K562 (cell line): ENCODE data around the gene ZKSCAN4. TPM values are rescaled to one million over a fixed set of nuclear protein-coding genes. Genes with fewer than 3 reads are reported as not detected.

Source experiments
- ARID2 ChIP-seq: fragments of 450-650 bp; IDR thresholded peaks from 2 replicates; pipeline ENCODE4 v1.6.1; 2017; ENCODE audit warnings: antibody characterized with exemption, mild to moderate bottlenecking
- ATF1 ChIP-seq, 2 experiments: fragments of 450-650 bp in 1 of 2; IDR thresholded peaks; 2 replicates each; pipeline ENCODE4 v1.6.1; 2016; ENCODE audit warnings: missing compliant biosample characterization in 1 of 2, missing genetic modification characterization in 1 of 2
- CBX1 ChIP-seq: sonication (generic); IDR thresholded peaks from 2 replicates; pipeline ENCODE4 v1.6.1; 2016; ENCODE audit warnings: antibody characterized with exemption, low read depth, mild to moderate bottlenecking
- FOS ChIP-seq: IDR thresholded peaks from 3 replicates; pipeline ENCODE4 v1.6.1; 2011; ENCODE audit not compliant: insufficient read length; ENCODE audit errors: extremely low read depth
- FOXP1 ChIP-seq: sonication (generic); formaldehyde crosslinking; IDR thresholded peaks from 2 replicates; pipeline ENCODE4 v1.8.0; 2022; ENCODE audit warnings: mild to moderate bottlenecking, missing genetic modification reagents
- GATAD2B ChIP-seq: fragments of 450-650 bp; IDR thresholded peaks from 2 replicates; pipeline ENCODE4 v1.6.1; 2017; ENCODE audit warnings: mild to moderate bottlenecking, borderline replicate concordance
- HMG20A ChIP-seq: fragments of 450-650 bp; formaldehyde crosslinking; conservative IDR thresholded peaks from 2 replicates; pipeline ENCODE4 v1.4.0; 2020; ENCODE audit warnings: mild to moderate bottlenecking, mixed read lengths
- HOXB6 ChIP-seq: fragments of 250-450 bp; sonication (Bioruptor Pico); IDR thresholded peaks from 2 replicates; pipeline ENCODE4 v1.5.1; 2022; ENCODE audit warnings: mild to moderate bottlenecking, borderline replicate concordance
- MAFK ChIP-seq: IDR thresholded peaks from 2 replicates; pipeline ENCODE4 v1.6.1; 2011; ENCODE audit warnings: low read length, improper control_type of control experiment
- NCOA2 ChIP-seq, 2 experiments: fragments of 450-650 bp; IDR thresholded peaks; 2 replicates each; pipeline ENCODE4 v1.6.1; 2018; ENCODE audit warnings: mild to moderate bottlenecking in 2 of 2, moderate library complexity in 1 of 2; ENCODE audit not compliant: partially characterized antibody in 2 of 2
- NFIX ChIP-seq: fragments of 250-450 bp; sonication (Bioruptor Pico); IDR thresholded peaks from 2 replicates; pipeline ENCODE4 v1.4.0; 2020; ENCODE audit warnings: low read depth, mild to moderate bottlenecking, moderate library complexity
- NR1H2 ChIP-seq: sonication (generic); formaldehyde crosslinking; IDR thresholded peaks from 2 replicates; pipeline ENCODE4 v1.4.0; 2020; ENCODE audit warnings: mild to moderate bottlenecking, missing genetic modification reagents
- POLR2A ChIP-seq: fragments of 450-650 bp; conservative IDR thresholded peaks from 2 replicates; pipeline ENCODE4 v1.6.1; 2016
- SNAPC5 ChIP-seq: fragments of 250-450 bp; sonication (Bioruptor Pico); IDR thresholded peaks from 2 replicates; pipeline ENCODE4 v1.8.0; 2021; ENCODE audit warnings: moderate library complexity, mild to moderate bottlenecking, inconsistent platforms
- SRSF3 ChIP-seq: fragments of 200-400 bp; formaldehyde crosslinking; IDR thresholded peaks from 2 replicates; pipeline ENCODE4 v1.6.1; 2016; ENCODE audit warnings: mild to moderate bottlenecking, low read length, moderate library complexity; ENCODE audit not compliant: insufficient read depth
- STAG1 ChIP-seq: sonication (generic); formaldehyde crosslinking; IDR thresholded peaks from 2 replicates; pipeline ENCODE4 v1.5.0; 2020; ENCODE audit warnings: missing genetic modification reagents, borderline replicate concordance
- TSC22D4 ChIP-seq: fragments of 450-650 bp; IDR thresholded peaks from 2 replicates; pipeline ENCODE4 v1.6.1; 2016; ENCODE audit warnings: missing genetic modification characterization, missing biosample characterization, control low read depth
- ZBED1 ChIP-seq: IDR thresholded peaks from 2 replicates; pipeline ENCODE4 v1.6.1; 2014
- ZBTB2 ChIP-seq: fragments of 450-650 bp; IDR thresholded peaks from 2 replicates; pipeline ENCODE4 v1.6.1; 2016; ENCODE audit warnings: antibody characterized with exemption
- ZBTB26 ChIP-seq: fragments of 450-650 bp; formaldehyde crosslinking; IDR thresholded peaks from 2 replicates; pipeline ENCODE4 v1.4.0; 2022; ENCODE audit warnings: missing genetic modification characterization
- ZC3H4 ChIP-seq: sonication (generic); formaldehyde crosslinking; IDR thresholded peaks from 2 replicates; pipeline ENCODE4 v1.9.0; 2021; ENCODE audit warnings: missing genetic modification reagents, borderline replicate concordance
- ZNF3 ChIP-seq: fragments of 250-450 bp; sonication (Bioruptor Pico); IDR thresholded peaks from 2 replicates; pipeline ENCODE4 v1.5.0; 2021; ENCODE audit warnings: mild to moderate bottlenecking, moderate library complexity
- ZNF41 ChIP-seq: fragments of 250-450 bp; sonication (Bioruptor Pico); conservative IDR thresholded peaks from 2 replicates; pipeline ENCODE4 v1.4.0; 2020; ENCODE audit warnings: mild to moderate bottlenecking
- ZNF445 ChIP-seq: fragments of 250-450 bp; sonication (Bioruptor Pico); IDR thresholded peaks from 2 replicates; pipeline ENCODE4 v1.4.0; 2020; ENCODE audit warnings: low read depth, mild to moderate bottlenecking, moderate library complexity
- ZNF696 ChIP-seq: fragments of 250-450 bp; sonication (Bioruptor Pico); conservative IDR thresholded peaks from 2 replicates; pipeline ENCODE4 v1.4.0; 2020; ENCODE audit warnings: mild to moderate bottlenecking, moderate library complexity
- polyA plus RNA-seq, 8 experiments: library from polyadenylated mRNA; depleted of rRNA in 4 of 8; stranded (reverse) in 5 of 8; unstranded in 3 of 8; fragments of >200 nt; fragmentation: Nextera tagmentation in 2 of 8; fragmentation: Illumina TruSeq in 1 of 8; extraction: Ambion mirVana in 2 of 8; extraction: Trizol in 1 of 8; gene quantifications; 2 replicates each; pipeline versions ENCODE4 v1.2.1 to v1.2.3, GENCODE V29; 2011 to 2014; ENCODE audit warnings: inconsistent platforms in 1 of 8, missing spikeins in 1 of 8
- total RNA-seq, 7 experiments: library from RNA; depleted of rRNA in 6 of 7; stranded (reverse); fragments of >200 nt in 6 of 7; fragmentation: Illumina TruSeq in 2 of 7; extraction: Trizol in 2 of 7; gene quantifications; 2 replicates each; pipeline versions ENCODE4 v1.2.1 to v1.2.3, GENCODE V29; 2011 to 2021; ENCODE audit warnings: low replicate concordance in 1 of 7
- TF ChIP-seq, protein P1 (sequence below): sonication (generic); formaldehyde crosslinking; IDR thresholded peaks from 2 replicates; pipeline ENCODE4 v1.8.0; 2022; ENCODE audit warnings: mild to moderate bottlenecking, missing genetic modification reagents, borderline replicate concordance

The ZKSCAN4 gene
- total and polyA plus RNA-seq, 9 of the 15 experiments (the other 6 are each of a cell fraction or from before 2014, with no cell fraction given), result 1.2 to 5.3 (median 4.7) TPM

GRCh38 chr6:28266962-28267694, 15.1 kb upstream of the ZKSCAN4 start, which contains the start of gene ZSCAN26 (continued):
- TF ChIP-seq, protein P1, sequence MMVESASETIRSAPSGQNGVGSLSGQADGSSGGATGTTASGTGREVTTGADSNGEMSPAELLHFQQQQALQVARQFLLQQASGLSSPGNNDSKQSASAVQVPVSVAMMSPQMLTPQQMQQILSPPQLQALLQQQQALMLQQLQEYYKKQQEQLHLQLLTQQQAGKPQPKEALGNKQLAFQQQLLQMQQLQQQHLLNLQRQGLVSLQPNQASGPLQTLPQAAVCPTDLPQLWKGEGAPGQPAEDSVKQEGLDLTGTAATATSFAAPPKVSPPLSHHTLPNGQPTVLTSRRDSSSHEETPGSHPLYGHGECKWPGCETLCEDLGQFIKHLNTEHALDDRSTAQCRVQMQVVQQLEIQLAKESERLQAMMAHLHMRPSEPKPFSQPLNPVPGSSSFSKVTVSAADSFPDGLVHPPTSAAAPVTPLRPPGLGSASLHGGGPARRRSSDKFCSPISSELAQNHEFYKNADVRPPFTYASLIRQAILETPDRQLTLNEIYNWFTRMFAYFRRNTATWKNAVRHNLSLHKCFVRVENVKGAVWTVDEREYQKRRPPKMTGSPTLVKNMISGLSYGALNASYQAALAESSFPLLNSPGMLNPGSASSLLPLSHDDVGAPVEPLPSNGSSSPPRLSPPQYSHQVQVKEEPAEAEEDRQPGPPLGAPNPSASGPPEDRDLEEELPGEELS, result no peak
- TF ChIP-seq ZNF445 (CRISPR knock-in tag) (no peak), ARID2 (0 out of 2 replicates have a peak, but pooled peaks have one; percentile 27), TSC22D4 (tag) (no peak), NCOA2 (IDR thresholded peaks at IDR 0.05; ENCODE audit: partially characterized antibody in 2 of 2) (no peak), ATF1 (CRISPR knock-in tag; IDR thresholded peaks at IDR 0.05) (no peak), ATF1 (tag; IDR thresholded peaks at IDR 0.05) (peak; percentile 85), CBX1 (peak; percentile 87), ZNF3 (no peak), MAFK (no peak), ZBED1 (no peak; the same call in 1 of the 2 replicates), SNAPC5 (CRISPR knock-in tag) (no peak), FOS (no peak), ZNF41 (CRISPR knock-in tag) (no peak), GATAD2B (no peak), ZNF696 (CRISPR knock-in tag) (no peak), NR1H2 (no peak), FOXP1 (CRISPR knock-in tag) (no peak), ZBTB26 (CRISPR knock-in tag) (peak; percentile 87; the same call in 1 of the 2 replicates), NFIX (CRISPR knock-in tag) (no peak), HMG20A (CRISPR knock-in tag) (no peak), ZC3H4 (CRISPR knock-in tag) (no peak), POLR2A (peak; percentile 92), SRSF3 (no peak), ZBTB2 (peak; percentile 23; the same call in 1 of the 2 replicates), HOXB6 (CRISPR knock-in tag) (no peak), STAG1 (CRISPR knock-in tag) (no peak)
